Esophagus muscularis mucosa (tissue), 3 donors: ENCODE results near the gene COL5A2.

ENCODE experiments used
- CTCF ChIP-seq, 3 experiments: fragments of 200-600 bp in 2 of 3; fragments of 450-650 bp in 1 of 3; sonication (generic) in 2 of 3; IDR thresholded peaks; one replicate each; pipeline ENCODE4 v1.5.1; 2017 to 2019; ENCODE audit warnings: antibody characterized with exemption in 3 of 3, mild to moderate bottlenecking in 2 of 3, moderate library complexity in 1 of 3
- POLR2A ChIP-seq: fragments of 450-650 bp; IDR thresholded peaks from one replicate; pipeline ENCODE4 v1.6.1; 2017; ENCODE audit warnings: antibody characterized with exemption, moderate library complexity, mild to moderate bottlenecking, low read depth
- POLR2AphosphoS5 ChIP-seq, 2 donors: sonication (generic); formaldehyde crosslinking; IDR thresholded peaks; one replicate each; pipeline ENCODE4 v1.6.1; 2017; ENCODE audit warnings: antibody characterized with exemption in 2 of 2

- TF ChIP-seq CTCF (IDR thresholded peaks at IDR 0.05), result no peak
- no peak for TF ChIP-seq POLR2AphosphoS5 (IDR thresholded peaks at IDR 0.05)
- no peak for TF ChIP-seq POLR2A
These were observed 3.6 kb downstream of the COL5A2 start for GRCh38 chr2:189175869-189176433.
